GM19463 (cell line): Measurements from ENCODE around the gene SKAP1.
A peak's percentile ranks its signal among the peaks of the same experiment; 100 is the strongest.

Source experiments
- ATAC-seq: cut with Tn5 transposase; IDR thresholded peaks from one replicate; pipeline ENCODE4 v1.9.1; 2021; ENCODE audit warnings: mild to moderate bottlenecking, moderate library complexity; ENCODE audit not compliant: unreplicated experiment

The SKAP1 gene

DNA sequence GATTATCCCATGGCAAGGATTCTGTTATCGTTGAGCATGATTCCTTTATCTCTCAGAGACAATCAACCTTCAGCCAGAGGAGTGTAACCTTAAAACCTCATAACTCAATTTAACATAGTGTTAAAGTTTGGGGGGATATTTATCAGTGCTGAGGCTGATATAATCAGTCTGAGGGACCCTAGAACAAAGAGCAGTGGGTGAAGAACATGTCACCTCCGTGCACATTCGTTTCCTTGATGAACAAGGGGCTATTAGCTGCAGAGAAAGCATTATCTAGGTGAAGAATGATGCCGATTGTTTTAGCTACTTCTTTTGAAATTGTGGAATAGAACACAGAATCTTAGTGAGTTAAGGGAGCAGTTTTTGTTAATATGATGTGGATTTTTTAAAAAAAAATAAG lies 99.1 kb downstream of the SKAP1 start:
- no peak for ATAC-seq

- no peak for ATAC-seq
These were observed 99.6 kb downstream of the SKAP1 start for GRCh38 chr17:48330421-48330820.

DNA sequence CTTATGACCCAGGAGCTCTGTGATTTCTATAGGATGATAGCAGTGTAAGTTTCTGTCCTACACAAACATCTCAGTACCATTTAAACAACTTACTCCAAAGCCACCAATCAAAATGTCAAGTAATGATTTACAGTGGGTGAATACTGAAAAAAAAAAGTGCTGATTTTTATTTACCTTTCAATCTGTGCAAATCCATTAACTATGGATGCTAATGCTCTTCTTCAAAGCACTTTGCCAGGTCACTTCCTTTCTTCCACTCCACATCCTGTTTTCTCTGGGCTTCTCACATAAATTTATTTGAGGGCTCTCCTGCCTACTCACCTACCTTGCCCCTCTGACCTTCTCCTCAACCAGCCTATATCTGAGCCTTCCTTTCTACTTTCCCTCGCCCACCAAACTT lies 101.6 kb downstream of the SKAP1 start:
- ATAC-seq: no peak

DNA sequence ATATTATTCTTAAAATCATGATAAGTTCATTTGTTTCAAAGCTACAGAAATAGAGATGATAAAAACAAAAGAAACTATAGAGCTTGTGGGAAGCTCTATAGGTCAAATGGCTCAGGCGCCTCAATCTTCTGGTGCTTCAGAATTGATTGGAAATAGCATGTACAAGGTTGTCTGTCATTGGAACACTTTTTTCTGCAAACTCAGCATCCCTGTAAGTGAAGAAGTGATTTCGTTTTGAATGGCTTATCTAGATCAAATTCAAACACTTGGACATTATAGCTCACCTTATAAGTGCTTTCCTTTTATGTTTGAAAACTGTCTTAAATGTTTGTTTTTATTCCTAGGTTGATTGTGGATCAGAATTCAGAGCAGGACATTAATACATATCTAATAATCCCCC lies 103.7 kb downstream of the SKAP1 start:
- no peak for ATAC-seq

DNA sequence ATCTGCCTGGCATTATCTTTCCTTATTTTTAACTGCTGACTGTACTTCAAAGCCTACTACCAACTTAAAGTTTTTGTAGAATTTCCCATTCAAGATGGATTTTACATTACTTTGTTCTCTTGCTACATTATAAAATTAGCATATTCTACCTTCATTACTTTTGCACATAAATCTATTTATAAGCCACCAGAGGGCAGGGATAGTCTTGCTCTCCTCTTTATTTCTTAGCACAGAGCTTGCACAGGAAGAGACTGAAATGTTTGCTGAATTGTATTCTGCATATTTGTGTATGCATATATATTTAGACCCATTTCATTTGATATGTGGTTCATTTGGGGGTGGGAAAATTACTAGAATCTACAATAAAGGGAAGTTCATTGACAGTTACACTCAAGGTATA lies 108.0 kb downstream of the SKAP1 start:
- no peak for ATAC-seq

DNA sequence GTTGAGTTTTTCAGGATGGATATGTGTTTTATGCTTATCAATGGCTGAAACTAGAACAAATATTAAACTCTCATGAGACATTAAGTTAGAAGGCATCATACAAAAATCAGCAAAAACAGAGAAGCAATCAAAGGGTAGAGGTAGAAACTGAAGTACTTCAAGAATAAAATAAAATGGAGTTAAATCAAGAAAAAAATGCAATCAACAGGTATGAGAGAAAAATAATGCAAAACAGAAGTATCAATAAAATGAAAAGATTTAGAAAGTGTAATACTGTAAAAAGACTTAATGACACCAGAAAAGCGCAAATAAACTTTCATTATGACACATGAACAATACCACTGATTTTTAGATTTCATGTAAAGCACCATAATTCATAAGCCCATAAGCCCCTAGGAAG lies 112.3 kb downstream of the SKAP1 start:
- no peak for ATAC-seq

- no peak for ATAC-seq
These were observed 115.3 kb downstream of the SKAP1 start for GRCh38 chr17:48314716-48315115.

GRCh38 chr17:48313096-48313755 lies 116.8 kb downstream of the SKAP1 start:
- no peak for ATAC-seq

DNA sequence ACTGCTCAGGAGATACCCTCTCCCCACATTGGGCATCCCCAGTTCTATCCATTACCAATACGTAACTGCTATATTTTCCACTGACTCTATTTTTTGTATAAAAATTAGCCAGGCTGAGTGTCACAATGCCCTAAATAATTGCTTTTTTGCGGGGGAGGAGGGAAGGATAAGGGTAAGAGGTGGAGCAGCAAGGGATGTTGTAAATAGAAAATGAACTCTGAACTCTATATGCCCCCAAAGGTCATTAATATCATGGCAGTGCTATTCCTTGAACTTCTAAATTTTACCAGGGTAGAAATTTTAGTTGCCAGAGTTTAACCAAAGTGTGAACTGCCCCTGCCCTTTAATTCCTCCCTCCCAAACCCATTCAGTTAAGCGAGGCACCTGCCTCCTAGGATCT lies 118.7 kb downstream of the SKAP1 start:
- no peak for ATAC-seq

GRCh38 chr17:48310748-48311213 lies 119.2 kb downstream of the SKAP1 start:
- ATAC-seq: no peak

DNA sequence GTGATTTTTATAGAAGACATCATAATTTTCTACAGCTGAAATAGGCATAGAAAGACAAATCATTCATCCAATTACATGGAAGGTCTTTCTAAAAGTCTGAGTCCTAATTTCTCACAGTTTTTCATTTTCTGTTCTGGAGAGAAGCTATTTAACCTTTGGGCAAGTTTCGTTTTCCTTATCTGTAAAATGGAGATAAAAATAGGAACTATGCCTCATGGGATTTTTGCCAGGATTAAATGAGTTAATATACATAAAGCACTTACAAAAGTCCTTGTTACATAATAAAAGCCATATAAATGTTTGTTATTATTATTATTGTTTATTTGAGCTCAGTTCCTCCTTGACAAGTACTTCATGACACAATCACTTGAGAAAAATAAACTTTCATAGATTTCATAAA lies 121.4 kb downstream of the SKAP1 start:
- no peak for ATAC-seq

- no peak for ATAC-seq
These were observed 122.1 kb downstream of the SKAP1 start for GRCh38 chr17:48307814-48308411.

DNA sequence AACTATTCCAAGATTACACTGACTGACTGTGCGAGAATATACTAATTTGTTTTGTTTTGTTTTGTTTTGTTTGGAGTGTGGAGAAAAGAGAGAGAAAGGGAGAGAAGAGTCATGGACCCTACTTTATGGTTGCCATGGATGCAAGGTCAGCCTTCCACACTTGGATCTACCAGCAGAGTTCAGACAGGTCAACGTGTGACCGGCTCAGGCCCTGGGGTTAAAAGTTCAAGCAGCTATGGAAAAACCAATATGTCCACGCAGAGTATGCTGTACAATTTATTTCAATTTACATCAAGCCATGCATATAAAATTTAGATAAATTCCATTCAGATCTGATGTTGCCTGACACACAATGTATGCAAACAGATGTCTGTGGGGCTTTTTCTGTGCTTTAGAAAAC lies 122.8 kb downstream of the SKAP1 start:
- no peak for ATAC-seq

GRCh38 chr17:48301002-48301401 lies 129.0 kb downstream of the SKAP1 start:
- no peak for ATAC-seq

- peak; percentile 51 for ATAC-seq
These were observed 130.3 kb downstream of the SKAP1 start for GRCh38 chr17:48299760-48300159.

DNA sequence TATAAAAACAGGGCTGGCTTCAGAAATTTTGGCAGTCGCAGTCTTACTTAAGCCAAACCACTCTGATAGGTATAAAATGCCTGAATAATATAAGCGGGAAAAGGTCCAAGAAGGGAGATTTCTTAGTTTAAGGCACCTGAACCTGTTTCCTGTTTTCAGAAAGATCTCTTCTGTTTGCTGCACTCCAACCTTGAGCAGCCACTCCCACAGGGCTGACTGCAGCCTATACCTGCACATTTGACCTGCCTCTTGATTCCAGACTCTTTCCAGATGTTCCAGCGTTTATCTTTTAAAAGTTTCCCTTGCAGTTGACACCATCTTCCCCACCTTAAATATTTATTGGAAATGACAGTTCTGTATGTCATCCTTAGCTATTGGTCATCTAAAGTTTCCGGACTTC lies 132.2 kb downstream of the SKAP1 start:
- no peak for ATAC-seq

GRCh38 chr17:48296453-48296852 lies 133.6 kb downstream of the SKAP1 start:
- no peak for ATAC-seq

GRCh38 chr17:48295362-48296288 lies 134.4 kb downstream of the SKAP1 start:
- ATAC-seq: no peak

GRCh38 chr17:48294806-48295361 lies 135.1 kb downstream of the SKAP1 start:
- ATAC-seq: no peak

- no peak for ATAC-seq
These were observed 135.8 kb downstream of the SKAP1 start for GRCh38 chr17:48294020-48294805.
